K562 (cell line): ENCODE results near the gene TTC5. TPM values are rescaled to one million over a fixed set of nuclear protein-coding genes. Genes with fewer than 3 reads are reported as not detected.

Experiments used
- ATAC-seq: fragments of 200-7000 bp; cut with Tn5 transposase; 3 replicates; pipeline ENCODE4 v1.9.1; 2020; ENCODE audit warnings: moderate library complexity
- BruUV-seq: library from RNA; stranded (reverse); fragments of 400-500 nt; replicated peaks from 2 replicates; lab custom pipeline; 2021; lab: Mats Ljungman, UMichigan
- CTCF ChIA-PET: fragments of 300-600 bp; formaldehyde crosslinking; extraction: SDS; loops from one replicate; lab custom pipeline; 2021; ENCODE audit warnings: low intra/inter-chr PET ratio; lab: Yijun Ruan, JAX
- POLR2A ChIA-PET: fragments of 300-600, 350-650 bp; sonication (Branson Sonifier 250); formaldehyde crosslinking; extraction: SDS; loops from one replicate; lab custom pipeline; 2021; ENCODE audit warnings: antibody characterized with exemption, inconsistent platforms; lab: Yijun Ruan, JAX
- DNase-seq, 4 experiments: peaks; one replicate each; pipeline versions ENCODE4 v3.0.0 to v3.0.0-alpha.2; 2011 to 2018; ENCODE audit warnings: low spot score in 3 of 4, mixed read lengths in 3 of 4; ENCODE audit errors: extremely low read depth in 1 of 4
- FAIRE-seq: peaks from 2 replicates; lab custom pipeline; 2011; peaks lifted over from hg19 to GRCh38; lab: Jason Lieb, UNC
- H2AFZ ChIP-seq: 2 replicates; pipeline ENCODE4 v1.6.0; 2011; ENCODE audit warnings: low read depth, low read length, control low read depth, inconsistent platforms
- H3K27ac ChIP-seq: fragments of 200-600 bp; 3 replicates; pipeline ENCODE4 v1.8.0; 2011; ENCODE audit warnings: low read depth, mild to moderate bottlenecking, control low read depth, inconsistent platforms, low read length, moderate library complexity, mixed read lengths; ENCODE audit errors: extremely low read depth
- H3K27me3 ChIP-seq, 2 experiments: fragments of 300-600 bp in 1 of 2; 2 replicates in 1 of 2; 3 replicates in 1 of 2; pipeline versions ENCODE4 v1.6.0 to v1.8.0; 2011; ENCODE audit warnings: inconsistent platforms in 2 of 2, low read length in 2 of 2, mild to moderate bottlenecking in 1 of 2, mixed read lengths in 1 of 2, moderate library complexity in 1 of 2; ENCODE audit not compliant: control insufficient read depth in 2 of 2, insufficient read depth in 2 of 2
- H3K36me3 ChIP-seq: fragments of 300-600 bp; 3 replicates; pipeline ENCODE4 v1.8.0; 2011; ENCODE audit warnings: mild to moderate bottlenecking, low read length, inconsistent platforms; ENCODE audit not compliant: control insufficient read depth, insufficient read depth
- H3K4me1 ChIP-seq, 2 experiments: fragments of 200-600 bp in 1 of 2; replicated peaks in 1 of 2; 2 replicates in 1 of 2; 3 replicates in 1 of 2; pipeline versions ENCODE4 v1.5.1 to v1.8.0; 2011; ENCODE audit warnings: inconsistent platforms in 2 of 2, low read length in 2 of 2, mild to moderate bottlenecking in 1 of 2, mixed read lengths in 1 of 2, moderate library complexity in 1 of 2; ENCODE audit not compliant: control insufficient read depth in 2 of 2, insufficient read depth in 2 of 2
- H3K4me2 ChIP-seq: 2 replicates; pipeline ENCODE4 v1.6.1; 2011; ENCODE audit warnings: low read length, control low read depth, inconsistent platforms, mixed read lengths; ENCODE audit not compliant: insufficient read depth
- H3K4me3 ChIP-seq: fragments of 200-600 bp; sonication (generic), shearing (Covaris generic); 2 replicates; pipeline ENCODE4 v1.5.1; 2016; ENCODE audit warnings: control low read depth, inconsistent platforms
- H3K79me2 ChIP-seq: fragments of 200-600 bp; 3 replicates; pipeline ENCODE4 v1.8.0; 2011; ENCODE audit warnings: low read length, inconsistent platforms; ENCODE audit not compliant: control insufficient read depth, insufficient read depth
- H3K9ac ChIP-seq, 2 experiments: 2 replicates each; pipeline versions ENCODE4 v1.6.0 to v1.6.1; 2011; ENCODE audit warnings: low read depth in 2 of 2, low read length in 2 of 2, control low read depth in 1 of 2, inconsistent platforms in 1 of 2, mild to moderate bottlenecking in 1 of 2, mixed read lengths in 1 of 2; ENCODE audit not compliant: insufficient read depth in 1 of 2
- H3K9me1 ChIP-seq: one replicate; pipeline ENCODE4 v1.6.0; 2011; ENCODE audit warnings: inconsistent platforms, mild to moderate bottlenecking, low read length, moderate library complexity; ENCODE audit not compliant: control insufficient read depth, insufficient read depth
- H3K9me3 ChIP-seq: replicated peaks from 2 replicates; pipeline ENCODE4 v1.5.1; 2011; ENCODE audit warnings: low read depth, low read length, inconsistent platforms; ENCODE audit not compliant: control insufficient read depth, insufficient read depth
- H4K20me1 ChIP-seq: replicated peaks from 2 replicates; pipeline ENCODE4 v1.6.1; 2011; ENCODE audit warnings: low read length, inconsistent platforms, mixed read lengths; ENCODE audit not compliant: control insufficient read depth, insufficient read depth
- HDAC2 ChIP-seq: fragments of 450-650 bp; IDR thresholded peaks from 2 replicates; pipeline ENCODE4 v1.6.1; 2016; ENCODE audit warnings: mild to moderate bottlenecking
- HNRNPUL1 ChIP-seq: fragments of 200-400 bp; formaldehyde crosslinking; IDR thresholded peaks from 2 replicates; pipeline ENCODE4 v1.6.1; 2017; ENCODE audit warnings: low read length
- MAZ ChIP-seq, 2 experiments: fragments of 450-650 bp in 1 of 2; sonication (generic) in 1 of 2; formaldehyde crosslinking; IDR thresholded peaks in 1 of 2; conservative IDR thresholded peaks in 1 of 2; 2 replicates each; pipeline versions ENCODE4 v1.4.0 to v1.5.0; 2020; ENCODE audit warnings: mild to moderate bottlenecking in 1 of 2, missing genetic modification reagents in 1 of 2
- RBM25 ChIP-seq: fragments of 200-400 bp; formaldehyde crosslinking; IDR thresholded peaks from 2 replicates; pipeline ENCODE4 v1.6.1; 2018; ENCODE audit warnings: low read length, low read depth, moderate library complexity; ENCODE audit not compliant: severe bottlenecking
- XRCC5 ChIP-seq: fragments of 200-400 bp; formaldehyde crosslinking; IDR thresholded peaks from 2 replicates; pipeline ENCODE4 v1.6.1; 2017; ENCODE audit warnings: low read depth, mild to moderate bottlenecking, low read length
- ZKSCAN1 ChIP-seq: fragments of 150-350 bp; IDR thresholded peaks from 2 replicates; pipeline ENCODE4 v1.6.1; 2016; ENCODE audit warnings: low read depth, low read length
- ZNF134 ChIP-seq: fragments of 250-450 bp; sonication (Bioruptor Pico); conservative IDR thresholded peaks from 2 replicates; pipeline ENCODE4 v1.4.0; 2020
- WGBS: fragments of 100-300 bp; shearing (Covaris generic); methylation state at CpG from one replicate; pipeline ENCODE4 v1.1.6; 2016; ENCODE audit warnings: low coverage, mixed read lengths; ENCODE audit not compliant: insufficient coverage; ENCODE audit errors: missing lambda C conversion rate; 5-methylcytosine and 5-hydroxymethylcytosine counted together
- in situ Hi-C: fragments of 300-500 bp; cut with MboI; formaldehyde crosslinking; loops from 4 replicates; pipeline ENCODE4 v1.15.0; 2018; ENCODE audit warnings: inconsistent platforms, mixed read lengths
- intact Hi-C: fragments of 100-400 bp; cut with micrococcal nuclease; formaldehyde crosslinking; loops from 2 replicates; pipeline ENCODE4 v1.14.2; 2022
- polyA plus RNA-seq, 8 experiments: library from polyadenylated mRNA; depleted of rRNA in 4 of 8; stranded (reverse) in 5 of 8; unstranded in 3 of 8; fragments of >200 nt; fragmentation: Nextera tagmentation in 2 of 8; fragmentation: Illumina TruSeq in 1 of 8; extraction: Ambion mirVana in 2 of 8; extraction: Trizol in 1 of 8; gene quantifications; 2 replicates each; pipeline versions ENCODE4 v1.2.1 to v1.2.3, GENCODE V29; 2011 to 2014; ENCODE audit warnings: inconsistent platforms in 1 of 8, missing spikeins in 1 of 8
- total RNA-seq, 7 experiments: library from RNA; depleted of rRNA in 6 of 7; stranded (reverse); fragments of >200 nt in 6 of 7; fragmentation: Illumina TruSeq in 2 of 7; extraction: Trizol in 2 of 7; gene quantifications; 2 replicates each; pipeline versions ENCODE4 v1.2.1 to v1.2.3, GENCODE V29; 2011 to 2021; ENCODE audit warnings: low replicate concordance in 1 of 7
- TF ChIP-seq, protein P1 (sequence below): fragments of 450-650 bp; IDR thresholded peaks from 2 replicates; pipeline ENCODE4 v1.6.1; 2016; ENCODE audit warnings: mild to moderate bottlenecking

The TTC5 gene
- total and polyA plus RNA-seq, 9 of the 15 experiments (the other 6 are each of a cell fraction or from before 2014, with no cell fraction given), result 4.8 to 17.1 (median 7.5) TPM

DNA sequence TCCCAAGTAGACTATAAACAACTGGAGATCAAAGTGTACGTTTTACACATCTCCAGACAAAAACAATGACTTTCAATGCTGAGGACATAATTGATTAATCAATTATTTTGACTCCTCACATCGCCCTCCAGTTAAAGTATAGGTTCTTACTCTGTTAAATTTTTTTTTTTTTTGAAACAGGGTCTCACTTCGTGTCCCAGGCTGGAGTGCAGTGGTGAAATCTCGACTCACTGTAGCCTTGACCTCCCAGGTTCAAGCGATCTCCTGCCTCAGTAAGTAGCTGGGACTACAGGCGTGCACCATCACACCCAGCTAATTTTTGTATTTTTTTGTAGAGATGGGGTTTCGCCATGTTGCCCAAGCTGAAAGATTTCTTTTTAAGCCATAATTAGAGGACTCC, 28.3 kb upstream of the TTC5 start:
- H2AFZ ChIP-seq, result no peak overlapping the region

More for the DNA sequence above, 28.3 kb upstream of the TTC5 start:
- WGBS, result 40% methylated on average over 7 of the region's 7 CpGs
- Histone ChIP-seq H3K9ac (no peak overlapping the region), H3K4me3 (no peak overlapping the region), H3K9me1 (no peaks in the 10 kb centered on the region), H3K27ac (no peak overlapping the region), H3K27me3 (no peaks in the 10 kb centered on the region), H3K9me3 (no peaks in the 10 kb centered on the region), H3K36me3 (peaks cover 16% of the 10 kb centered on the region), H3K4me2 (no peak overlapping the region), H3K79me2 (peaks cover 43% of the 10 kb centered on the region), H4K20me1 (no peaks in the 10 kb centered on the region; the same call in 1 of the 2 replicates), H3K4me1 (peaks cover 0 to 6% of the 10 kb centered on the region in 2 experiments; a peak in 2 of 5 replicates)
- intact Hi-C loops (loop anchor here (10.0 kb wide), 1 partner anchor 481 kb away; no protein-coding TSS in a partner anchor), in situ Hi-C loops (no loop called here)
- TF ChIP-seq ZKSCAN1 (no peak), XRCC5 (no peak), ZNF134 (no peak), RBM25 (no peak), HDAC2 (no peak), MAZ (CRISPR knock-in tag; conservative IDR thresholded peaks at IDR 0.05 in 1 of 2, IDR thresholded peaks at IDR 0.05 in 1 of 2) (no peak), HNRNPUL1 (no peak)
- TF ChIP-seq, protein P1, sequence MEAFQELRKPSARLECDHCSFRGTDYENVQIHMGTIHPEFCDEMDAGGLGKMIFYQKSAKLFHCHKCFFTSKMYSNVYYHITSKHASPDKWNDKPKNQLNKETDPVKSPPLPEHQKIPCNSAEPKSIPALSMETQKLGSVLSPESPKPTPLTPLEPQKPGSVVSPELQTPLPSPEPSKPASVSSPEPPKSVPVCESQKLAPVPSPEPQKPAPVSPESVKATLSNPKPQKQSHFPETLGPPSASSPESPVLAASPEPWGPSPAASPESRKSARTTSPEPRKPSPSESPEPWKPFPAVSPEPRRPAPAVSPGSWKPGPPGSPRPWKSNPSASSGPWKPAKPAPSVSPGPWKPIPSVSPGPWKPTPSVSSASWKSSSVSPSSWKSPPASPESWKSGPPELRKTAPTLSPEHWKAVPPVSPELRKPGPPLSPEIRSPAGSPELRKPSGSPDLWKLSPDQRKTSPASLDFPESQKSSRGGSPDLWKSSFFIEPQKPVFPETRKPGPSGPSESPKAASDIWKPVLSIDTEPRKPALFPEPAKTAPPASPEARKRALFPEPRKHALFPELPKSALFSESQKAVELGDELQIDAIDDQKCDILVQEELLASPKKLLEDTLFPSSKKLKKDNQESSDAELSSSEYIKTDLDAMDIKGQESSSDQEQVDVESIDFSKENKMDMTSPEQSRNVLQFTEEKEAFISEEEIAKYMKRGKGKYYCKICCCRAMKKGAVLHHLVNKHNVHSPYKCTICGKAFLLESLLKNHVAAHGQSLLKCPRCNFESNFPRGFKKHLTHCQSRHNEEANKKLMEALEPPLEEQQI, result no peak
- POLR2A ChIA-PET, result no interaction called here
- no TSS peak for BruUV-seq
- CTCF ChIA-PET, result no interaction called here
- no peak for FAIRE-seq
- no peak for DNase-seq
- ATAC-seq, result no peak
